IMR-90 (cell line): ENCODE measurements around the gene JMJD7.

Experiments
- CTCF ChIP-seq: conservative IDR thresholded peaks from 2 replicates; pipeline ENCODE4 v1.5.1; 2012; ENCODE audit warnings: mild to moderate bottlenecking, low read depth, low read length, improper control_type of control experiment
- ELK1 ChIP-seq: fragments of 150-350 bp; IDR thresholded peaks from 2 replicates; pipeline ENCODE4 v1.6.1; 2016; ENCODE audit warnings: low read depth, mild to moderate bottlenecking, low read length, moderate library complexity, borderline replicate concordance
- MAFK ChIP-seq: IDR thresholded peaks from 2 replicates; pipeline ENCODE4 v1.6.1; 2012; ENCODE audit warnings: low read depth, low read length, improper control_type of control experiment
- NFE2L2 ChIP-seq: fragments of 150-350 bp; IDR thresholded peaks from 2 replicates; pipeline ENCODE4 v1.6.1; 2016; ENCODE audit warnings: low read depth, mild to moderate bottlenecking, low read length
- POLR2A ChIP-seq: IDR thresholded peaks from 2 replicates; pipeline ENCODE4 v1.6.1; 2012; ENCODE audit warnings: mild to moderate bottlenecking, low read depth, low read length
- RAD21 ChIP-seq: IDR thresholded peaks from 2 replicates; pipeline ENCODE4 v1.6.1; 2012; ENCODE audit warnings: low read length, improper control_type of control experiment
- SMC3 ChIP-seq: fragments of 150-350 bp; IDR thresholded peaks from 2 replicates; pipeline ENCODE4 v1.6.1; 2016; ENCODE audit warnings: low read depth, mild to moderate bottlenecking, antibody characterized with exemption, low read length, moderate library complexity
- USF2 ChIP-seq: fragments of 150-350 bp; IDR thresholded peaks from 2 replicates; pipeline ENCODE4 v1.6.1; 2017; ENCODE audit warnings: mild to moderate bottlenecking, antibody characterized with exemption, low read length, low read depth

- no peak for TF ChIP-seq SMC3
- no peak for TF ChIP-seq POLR2A
- no peak for TF ChIP-seq CTCF
- no peak for TF ChIP-seq RAD21
- no peak for TF ChIP-seq USF2
- no peak for TF ChIP-seq ELK1
- TF ChIP-seq NFE2L2 = no peak
- no peak for TF ChIP-seq MAFK
Observed at GRCh38 chr15:41856716-41857115, 28.8 kb downstream of the JMJD7 start.
